ENCODE results near the gene MSL3.

The MSL3 gene

GRCh38 chrX:11789809-11790208, 31.8 kb downstream of the MSL3 start:
- TF ChIP-seq CTCF (IDR thresholded peaks at IDR 0.05; ENCODE audit: low read depth, low read length, missing control alignments) = no peak
- no peak for DNase-seq (ENCODE audit: extremely low read depth, low read depth)
- no peak overlapping the region for H3K4me3 ChIP-seq (replicated peaks; ENCODE audit: low read depth, low read length)

DNA sequence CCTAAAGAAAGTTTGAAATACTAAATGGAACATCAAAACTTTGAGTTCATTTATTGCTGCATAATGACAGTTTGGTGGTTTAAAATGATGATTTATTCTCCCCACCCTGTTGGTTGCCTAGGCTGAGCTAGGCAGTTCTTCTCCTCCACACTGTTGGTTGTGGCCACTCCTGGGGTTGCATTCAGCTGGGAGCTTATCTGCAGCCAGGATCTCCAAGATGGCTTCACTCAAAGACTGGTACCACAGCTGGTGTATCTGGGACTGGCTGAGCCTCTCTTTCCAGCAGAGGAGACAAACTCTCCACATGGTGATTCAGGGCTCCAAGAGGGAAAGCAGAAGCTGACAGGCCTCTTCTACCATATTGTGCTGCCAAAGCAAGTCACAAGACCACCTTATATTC, 33.1 kb downstream of the MSL3 start:
- H3K4me3 ChIP-seq (replicated peaks; ENCODE audit: low read depth, low read length) = no peak overlapping the region
- no peak for DNase-seq (ENCODE audit: extremely low read depth, low read depth)
- TF ChIP-seq CTCF (IDR thresholded peaks at IDR 0.05; ENCODE audit: low read depth, low read length, missing control alignments) = no peak

DNA sequence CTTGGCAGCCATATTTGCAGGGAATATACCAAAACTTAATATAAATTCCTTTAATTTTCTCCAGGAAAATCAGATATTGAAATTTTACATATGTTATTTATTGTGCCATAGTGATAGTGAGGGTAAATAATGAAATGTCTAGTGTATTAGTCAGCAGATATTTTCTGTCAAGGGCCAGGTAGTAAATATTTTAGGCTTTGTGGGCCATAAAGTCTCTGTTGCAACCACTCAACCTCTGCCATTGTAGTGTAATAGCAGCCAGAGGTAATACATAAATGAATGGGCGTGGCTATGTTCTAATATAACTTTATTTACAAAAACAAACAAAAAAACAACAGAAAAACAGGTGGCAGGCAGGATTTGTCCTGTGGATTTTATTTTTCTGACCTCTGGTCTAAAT, 33.5 kb downstream of the MSL3 start:
- no peak for TF ChIP-seq CTCF (IDR thresholded peaks at IDR 0.05; ENCODE audit: low read depth, low read length, missing control alignments)
- no peak for DNase-seq (ENCODE audit: extremely low read depth, low read depth)
- no peak overlapping the region for H3K4me3 ChIP-seq (replicated peaks; ENCODE audit: low read depth, low read length)

- no peak for DNase-seq (ENCODE audit: extremely low read depth, low read depth)
Observed at GRCh38 chrX:11792461-11793421, 34.7 kb downstream of the MSL3 start.

DNA sequence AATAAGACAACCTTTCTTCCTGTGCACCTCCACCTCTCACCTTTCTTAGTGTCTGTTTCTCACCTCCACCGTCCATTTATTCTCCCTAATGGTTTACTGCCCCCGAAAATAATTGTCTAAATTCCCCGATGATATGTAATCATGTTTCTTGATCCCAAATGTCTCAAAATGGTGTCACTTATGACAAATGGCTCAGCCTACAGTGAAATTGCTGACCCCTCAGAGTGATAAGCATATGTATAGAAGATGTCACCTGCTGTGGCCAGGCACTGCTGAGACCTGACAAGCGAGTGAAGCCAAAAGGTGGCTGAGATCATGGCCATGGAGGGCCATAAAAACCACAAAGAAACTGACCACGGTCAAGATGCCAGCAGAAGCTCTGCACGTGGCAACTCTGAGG, 35.7 kb downstream of the MSL3 start:
- DNase-seq (ENCODE audit: extremely low read depth, low read depth) = no peak
- no peak overlapping the region for H3K4me3 ChIP-seq (replicated peaks; ENCODE audit: low read depth, low read length)
- no peak for TF ChIP-seq CTCF (IDR thresholded peaks at IDR 0.05; ENCODE audit: low read depth, low read length, missing control alignments)

More at GRCh38 chrX:11792461-11793421, 34.7 kb downstream of the MSL3 start:
- H3K4me3 ChIP-seq (replicated peaks; ENCODE audit: low read depth, low read length) = no peak overlapping the region
- TF ChIP-seq CTCF (IDR thresholded peaks at IDR 0.05; ENCODE audit: low read depth, low read length, missing control alignments) = no peak

GRCh38 chrX:11813341-11813740, 55.3 kb downstream of the MSL3 start:
- no peak for TF ChIP-seq CTCF (IDR thresholded peaks at IDR 0.05; ENCODE audit: low read depth, low read length, missing control alignments)
- no peak overlapping the region for H3K4me3 ChIP-seq (replicated peaks; ENCODE audit: low read depth, low read length)
- no peak for DNase-seq (ENCODE audit: extremely low read depth, low read depth)
